Astrocyte of the cerebellum (primary cell): ENCODE results near the gene PNKD.

ENCODE experiments used
- DNase-seq: peaks from one replicate; pipeline ENCODE4 v3.0.0-alpha.2; 2011; ENCODE audit warnings: low read depth
- H3K4me3 ChIP-seq: 2 replicates; pipeline ENCODE4 v1.5.1; 2011; ENCODE audit warnings: mild to moderate bottlenecking, low read depth, low read length, moderate library complexity
- in situ Hi-C: cut with HindIII; loops from 2 replicates; pipeline ENCODE4 v1.10.0; 2017; ENCODE audit warnings: low sequenced_read_pairs
- TF ChIP-seq, protein P1 (sequence below): IDR thresholded peaks from 2 replicates; pipeline ENCODE4 v1.5.1; 2012; ENCODE audit warnings: low read length, low read depth, moderate library complexity, mild to moderate bottlenecking; ENCODE audit errors: missing control alignments

PNKD gene

DNA sequence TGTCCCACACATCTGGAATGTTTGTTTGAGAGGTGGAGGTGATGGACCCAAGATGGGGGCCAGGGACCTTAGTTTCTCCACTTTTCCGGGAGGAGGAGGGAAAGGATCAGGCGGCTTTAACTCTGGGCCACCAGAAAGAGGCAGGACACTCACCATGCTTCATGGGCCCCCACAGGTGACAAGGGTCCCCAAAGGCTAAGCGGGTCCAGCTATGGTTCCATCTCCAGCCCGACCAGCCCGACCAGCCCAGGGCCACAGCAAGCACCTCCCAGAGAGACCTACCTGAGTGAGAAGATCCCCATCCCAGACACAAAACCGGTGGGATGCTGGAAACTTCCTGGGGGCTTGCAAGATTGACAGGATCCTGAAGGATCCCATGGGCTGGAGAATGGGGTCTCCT, 112.5 kb downstream of the PNKD start:
- H3K4me3 ChIP-seq = no peak overlapping the region
- TF ChIP-seq, protein P1, sequence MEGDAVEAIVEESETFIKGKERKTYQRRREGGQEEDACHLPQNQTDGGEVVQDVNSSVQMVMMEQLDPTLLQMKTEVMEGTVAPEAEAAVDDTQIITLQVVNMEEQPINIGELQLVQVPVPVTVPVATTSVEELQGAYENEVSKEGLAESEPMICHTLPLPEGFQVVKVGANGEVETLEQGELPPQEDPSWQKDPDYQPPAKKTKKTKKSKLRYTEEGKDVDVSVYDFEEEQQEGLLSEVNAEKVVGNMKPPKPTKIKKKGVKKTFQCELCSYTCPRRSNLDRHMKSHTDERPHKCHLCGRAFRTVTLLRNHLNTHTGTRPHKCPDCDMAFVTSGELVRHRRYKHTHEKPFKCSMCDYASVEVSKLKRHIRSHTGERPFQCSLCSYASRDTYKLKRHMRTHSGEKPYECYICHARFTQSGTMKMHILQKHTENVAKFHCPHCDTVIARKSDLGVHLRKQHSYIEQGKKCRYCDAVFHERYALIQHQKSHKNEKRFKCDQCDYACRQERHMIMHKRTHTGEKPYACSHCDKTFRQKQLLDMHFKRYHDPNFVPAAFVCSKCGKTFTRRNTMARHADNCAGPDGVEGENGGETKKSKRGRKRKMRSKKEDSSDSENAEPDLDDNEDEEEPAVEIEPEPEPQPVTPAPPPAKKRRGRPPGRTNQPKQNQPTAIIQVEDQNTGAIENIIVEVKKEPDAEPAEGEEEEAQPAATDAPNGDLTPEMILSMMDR = no peak
- no peak for DNase-seq
- in situ Hi-C loops = loop anchor here (5.0 kb wide), 1 partner anchor 85 kb away; no protein-coding TSS in a partner anchor

DNA sequence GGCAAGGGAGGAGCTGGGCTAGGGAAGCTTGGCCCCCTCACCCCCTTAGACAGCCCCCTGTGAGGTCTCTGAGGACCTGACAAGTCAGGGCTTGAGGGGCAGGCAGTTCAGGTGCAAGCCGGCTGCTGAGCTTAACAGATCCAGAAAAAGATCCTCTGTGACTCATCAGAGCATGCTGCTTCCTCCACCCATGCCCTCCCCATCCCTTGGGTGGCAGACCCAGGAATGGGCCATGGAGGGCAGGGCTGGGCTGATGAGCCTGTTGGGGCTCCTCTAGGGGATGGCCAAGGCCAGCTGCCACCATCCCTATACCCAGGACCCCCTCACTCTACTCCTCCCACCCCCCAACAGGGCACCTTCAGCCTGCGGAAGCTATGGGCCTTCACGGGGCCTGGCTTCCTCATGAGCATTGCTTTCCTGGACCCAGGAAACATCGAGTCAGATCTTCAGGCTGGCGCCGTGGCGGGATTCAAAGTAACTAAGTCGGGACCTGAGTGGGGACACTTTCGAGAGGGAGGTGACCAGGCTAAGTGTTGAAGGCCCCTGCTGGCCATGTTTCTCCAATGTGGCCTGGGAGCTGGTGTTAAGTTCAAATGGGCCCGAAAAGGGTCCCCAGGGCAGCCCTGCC, 113.7 kb downstream of the PNKD start:
- no peak for DNase-seq
- in situ Hi-C loops = loop anchor here (5.0 kb wide), 1 partner anchor 87 kb away; no protein-coding TSS in a partner anchor
- TF ChIP-seq, protein P1 = no peak
- H3K4me3 ChIP-seq = no peak overlapping the region

DNA sequence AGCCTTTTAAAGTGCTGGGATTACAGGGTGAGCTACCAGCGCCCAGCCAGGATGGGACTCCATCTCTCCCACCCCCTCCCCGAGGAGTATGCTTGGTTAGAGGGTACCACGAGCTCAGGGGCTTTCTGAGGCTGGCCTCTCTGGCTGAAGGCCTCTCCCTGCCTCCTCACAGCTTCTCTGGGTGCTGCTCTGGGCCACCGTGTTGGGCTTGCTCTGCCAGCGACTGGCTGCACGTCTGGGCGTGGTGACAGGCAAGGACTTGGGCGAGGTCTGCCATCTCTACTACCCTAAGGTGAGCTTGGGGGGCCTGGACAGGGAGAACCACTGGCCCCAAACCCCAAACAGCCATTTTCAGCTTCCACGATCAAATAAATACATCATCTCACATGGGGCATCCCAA, 114.7 kb downstream of the PNKD start:
- TF ChIP-seq, protein P1 = no peak

DNA sequence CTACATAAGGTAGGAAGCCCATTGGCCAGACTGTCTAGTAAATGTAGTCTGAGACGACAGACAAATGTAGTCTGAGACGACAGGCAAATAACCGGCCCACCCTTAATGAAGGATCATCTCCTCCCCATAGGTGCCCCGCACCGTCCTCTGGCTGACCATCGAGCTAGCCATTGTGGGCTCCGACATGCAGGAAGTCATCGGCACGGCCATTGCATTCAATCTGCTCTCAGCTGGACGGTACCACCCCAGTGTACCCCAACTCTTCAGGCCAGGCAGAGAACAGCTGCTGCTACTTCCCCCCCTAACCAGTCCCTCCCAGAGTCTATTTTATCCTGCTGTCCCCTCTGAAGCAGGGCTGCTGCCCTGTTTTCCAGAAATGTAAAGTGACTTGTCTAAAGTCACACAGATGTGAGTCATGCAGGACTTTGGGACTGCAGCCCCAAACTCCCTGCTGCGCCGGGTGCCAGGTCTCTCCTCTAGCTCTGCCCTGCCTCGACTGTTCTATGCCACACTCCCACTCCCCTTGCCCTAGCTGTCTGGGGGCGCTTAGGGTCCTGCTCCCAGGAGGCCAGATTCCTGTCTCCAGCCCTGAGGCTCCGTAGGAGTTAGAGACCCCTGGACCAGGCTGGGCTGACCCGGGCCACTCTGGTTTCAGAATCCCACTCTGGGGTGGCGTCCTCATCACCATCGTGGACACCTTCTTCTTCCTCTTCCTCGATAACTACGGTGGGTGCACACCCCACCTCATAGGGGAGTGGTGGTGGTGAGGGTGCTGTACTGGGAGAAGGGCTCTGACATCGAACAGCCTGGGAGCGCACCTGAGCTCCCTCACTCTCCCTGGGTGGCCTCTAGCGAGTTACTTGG, 116.4 kb downstream of the PNKD start:
- no peak for DNase-seq
- H3K4me3 ChIP-seq = no peak overlapping the region
- in situ Hi-C loops = no loop called here
- TF ChIP-seq, protein P1 = no peak

More for the DNA sequence above, 114.7 kb downstream of the PNKD start:
- DNase-seq = no peak
- H3K4me3 ChIP-seq = no peak overlapping the region
- in situ Hi-C loops = loop anchor here (5.0 kb wide), 1 partner anchor 88 kb away; no protein-coding TSS in a partner anchor

DNA sequence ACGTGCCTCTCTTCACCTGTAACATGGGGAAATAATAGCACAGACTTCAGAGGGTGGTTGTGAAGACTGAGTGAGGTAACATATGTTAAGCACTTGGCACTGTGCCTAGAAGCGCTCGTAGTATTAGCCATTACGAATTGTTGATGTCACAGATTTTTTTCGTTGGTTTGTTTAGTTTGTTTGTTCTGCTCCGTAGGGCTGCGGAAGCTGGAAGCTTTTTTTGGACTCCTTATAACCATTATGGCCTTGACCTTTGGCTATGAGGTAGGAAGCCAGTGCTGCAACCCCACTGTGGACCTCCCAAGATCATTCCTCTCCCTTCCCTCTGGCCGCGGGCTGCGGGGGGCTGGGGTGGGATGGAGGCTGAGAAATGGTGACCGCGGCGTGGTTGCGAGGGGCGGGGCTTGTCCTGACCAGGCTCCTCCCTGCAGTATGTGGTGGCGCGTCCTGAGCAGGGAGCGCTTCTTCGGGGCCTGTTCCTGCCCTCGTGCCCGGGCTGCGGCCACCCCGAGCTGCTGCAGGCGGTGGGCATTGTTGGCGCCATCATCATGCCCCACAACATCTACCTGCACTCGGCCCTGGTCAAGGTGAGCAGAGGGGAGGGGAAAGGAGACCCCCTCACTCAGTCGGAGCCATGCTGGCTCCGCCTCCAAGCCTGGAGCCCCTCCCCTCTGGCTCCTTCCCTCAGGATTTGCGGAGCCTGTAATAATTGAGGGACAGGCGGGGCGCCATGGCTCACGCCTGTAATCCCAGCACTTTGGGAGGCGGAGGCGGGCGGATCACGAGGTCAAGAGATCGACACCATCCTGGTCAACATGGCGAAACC, 117.3 kb downstream of the PNKD start:
- TF ChIP-seq, protein P1 = no peak
- in situ Hi-C loops = no loop called here
- H3K4me3 ChIP-seq = peak overlapping the region; percentile 23
- peak; percentile 60 for DNase-seq
